K562 (cell line): ENCODE results near the gene COX19. TPM values are rescaled to one million over a fixed set of nuclear protein-coding genes. Genes with fewer than 3 reads are reported as not detected.

Experiments used
- ARID3A ChIP-seq: IDR thresholded peaks from 2 replicates; pipeline ENCODE4 v1.6.1; 2012; ENCODE audit warnings: low read depth, low read length, improper control_type of control experiment, borderline replicate concordance
- CEBPG ChIP-seq, 3 experiments: fragments of 200-800 bp in 1 of 3; sonication (Bioruptor generic) in 1 of 3; sonication (generic) in 1 of 3; formaldehyde crosslinking in 1 of 3; IDR thresholded peaks in 2 of 3; conservative IDR thresholded peaks in 1 of 3; 2 replicates each; pipeline versions ENCODE4 v1.6.1 to v1.8.0; 2016 to 2022; ENCODE audit warnings: missing compliant biosample characterization in 2 of 3, missing genetic modification characterization in 2 of 3, mild to moderate bottlenecking in 1 of 3, missing genetic modification reagents in 1 of 3
- ELF4 ChIP-seq: fragments of 450-650 bp; formaldehyde crosslinking; IDR thresholded peaks from 2 replicates; pipeline ENCODE4 v1.4.0; 2022; ENCODE audit warnings: missing genetic modification characterization
- GTF2E2 ChIP-seq: fragments of 200-800 bp; sonication (Bioruptor generic); IDR thresholded peaks from 2 replicates; pipeline ENCODE4 v1.6.1; 2016; ENCODE audit warnings: missing genetic modification characterization, missing compliant biosample characterization
- HCFC1 ChIP-seq: IDR thresholded peaks from 2 replicates; pipeline ENCODE4 v1.6.1; 2012; ENCODE audit warnings: low read depth, low read length, improper control_type of control experiment
- HDAC6 ChIP-seq: IDR thresholded peaks from 2 replicates; pipeline ENCODE4 v1.6.1; 2012; ENCODE audit warnings: low read depth, mild to moderate bottlenecking, control low read depth, inconsistent platforms, low read length, moderate library complexity
- MEF2D ChIP-seq: conservative IDR thresholded peaks from 2 replicates; pipeline ENCODE4 v1.6.1; 2016; ENCODE audit warnings: low read depth, missing genetic modification characterization, missing compliant biosample characterization
- NEUROD1 ChIP-seq: fragments of 150-350 bp; IDR thresholded peaks from 2 replicates; pipeline ENCODE4 v1.6.1; 2014; ENCODE audit warnings: borderline replicate concordance, low read length, low read depth; ENCODE audit not compliant: partially characterized antibody
- NFYB ChIP-seq: IDR thresholded peaks from 2 replicates; pipeline ENCODE4 v1.6.1; 2011; ENCODE audit warnings: mild to moderate bottlenecking, moderate library complexity; ENCODE audit not compliant: insufficient read length; ENCODE audit errors: extremely low read depth
- NR4A1 ChIP-seq, 2 experiments: fragments of 250-450 bp in 1 of 2; fragments of 450-650 bp in 1 of 2; sonication (Bioruptor Pico) in 1 of 2; IDR thresholded peaks; 2 replicates each; pipeline versions ENCODE4 v1.4.0 to v1.6.1; 2016 to 2020; ENCODE audit warnings: mild to moderate bottlenecking in 2 of 2, missing compliant biosample characterization in 1 of 2, missing genetic modification characterization in 1 of 2, moderate library complexity in 1 of 2
- RBM15 ChIP-seq: fragments of 200-400 bp; formaldehyde crosslinking; IDR thresholded peaks from 2 replicates; pipeline ENCODE4 v1.6.1; 2018; ENCODE audit warnings: mild to moderate bottlenecking, low read length, moderate library complexity; ENCODE audit not compliant: insufficient read depth
- SAFB ChIP-seq: fragments of 200-400 bp; formaldehyde crosslinking; IDR thresholded peaks from 2 replicates; pipeline ENCODE4 v1.6.1; 2017; ENCODE audit warnings: low read depth, low read length, borderline replicate concordance
- TRIM25 ChIP-seq: fragments of 450-650 bp; IDR thresholded peaks from 2 replicates; pipeline ENCODE4 v1.7.0; 2016; ENCODE audit warnings: borderline replicate concordance
- ZBTB2 ChIP-seq: fragments of 450-650 bp; IDR thresholded peaks from 2 replicates; pipeline ENCODE4 v1.6.1; 2016; ENCODE audit warnings: antibody characterized with exemption
- ZC3H11A ChIP-seq: IDR thresholded peaks from 2 replicates; pipeline ENCODE4 v1.6.1; 2012; ENCODE audit warnings: low read depth, low read length, improper control_type of control experiment
- ZNF408 ChIP-seq: fragments of 250-450 bp; sonication (Bioruptor Pico); IDR thresholded peaks from 2 replicates; pipeline ENCODE4 v1.4.0; 2020; ENCODE audit warnings: low read depth, mild to moderate bottlenecking, moderate library complexity
- ZNF76 ChIP-seq: fragments of 250-450 bp; sonication (Bioruptor Pico); IDR thresholded peaks from 2 replicates; pipeline ENCODE4 v1.4.0; 2020; ENCODE audit warnings: mild to moderate bottlenecking, moderate library complexity, borderline replicate concordance
- ZZZ3 ChIP-seq: fragments of 450-650 bp; IDR thresholded peaks from 2 replicates; pipeline ENCODE4 v1.6.1; 2016; ENCODE audit warnings: antibody characterized with exemption, mild to moderate bottlenecking, moderate library complexity
- polyA plus RNA-seq, 8 experiments: library from polyadenylated mRNA; depleted of rRNA in 4 of 8; stranded (reverse) in 5 of 8; unstranded in 3 of 8; fragments of >200 nt; fragmentation: Nextera tagmentation in 2 of 8; fragmentation: Illumina TruSeq in 1 of 8; extraction: Ambion mirVana in 2 of 8; extraction: Trizol in 1 of 8; gene quantifications; 2 replicates each; pipeline versions ENCODE4 v1.2.1 to v1.2.3, GENCODE V29; 2011 to 2014; ENCODE audit warnings: inconsistent platforms in 1 of 8, missing spikeins in 1 of 8
- total RNA-seq, 7 experiments: library from RNA; depleted of rRNA in 6 of 7; stranded (reverse); fragments of >200 nt in 6 of 7; fragmentation: Illumina TruSeq in 2 of 7; extraction: Trizol in 2 of 7; gene quantifications; 2 replicates each; pipeline versions ENCODE4 v1.2.1 to v1.2.3, GENCODE V29; 2011 to 2021; ENCODE audit warnings: low replicate concordance in 1 of 7
- TF ChIP-seq, protein P1 (sequence below): fragments of 450-650 bp; IDR thresholded peaks from 2 replicates; pipeline ENCODE4 v1.6.1; 2017; ENCODE audit warnings: mild to moderate bottlenecking, moderate library complexity

Gene COX19
- total and polyA plus RNA-seq, 9 of the 15 experiments (the other 6 are each of a cell fraction or from before 2014, with no cell fraction given), result 5.2 to 10.5 (median 7.9) TPM

DNA sequence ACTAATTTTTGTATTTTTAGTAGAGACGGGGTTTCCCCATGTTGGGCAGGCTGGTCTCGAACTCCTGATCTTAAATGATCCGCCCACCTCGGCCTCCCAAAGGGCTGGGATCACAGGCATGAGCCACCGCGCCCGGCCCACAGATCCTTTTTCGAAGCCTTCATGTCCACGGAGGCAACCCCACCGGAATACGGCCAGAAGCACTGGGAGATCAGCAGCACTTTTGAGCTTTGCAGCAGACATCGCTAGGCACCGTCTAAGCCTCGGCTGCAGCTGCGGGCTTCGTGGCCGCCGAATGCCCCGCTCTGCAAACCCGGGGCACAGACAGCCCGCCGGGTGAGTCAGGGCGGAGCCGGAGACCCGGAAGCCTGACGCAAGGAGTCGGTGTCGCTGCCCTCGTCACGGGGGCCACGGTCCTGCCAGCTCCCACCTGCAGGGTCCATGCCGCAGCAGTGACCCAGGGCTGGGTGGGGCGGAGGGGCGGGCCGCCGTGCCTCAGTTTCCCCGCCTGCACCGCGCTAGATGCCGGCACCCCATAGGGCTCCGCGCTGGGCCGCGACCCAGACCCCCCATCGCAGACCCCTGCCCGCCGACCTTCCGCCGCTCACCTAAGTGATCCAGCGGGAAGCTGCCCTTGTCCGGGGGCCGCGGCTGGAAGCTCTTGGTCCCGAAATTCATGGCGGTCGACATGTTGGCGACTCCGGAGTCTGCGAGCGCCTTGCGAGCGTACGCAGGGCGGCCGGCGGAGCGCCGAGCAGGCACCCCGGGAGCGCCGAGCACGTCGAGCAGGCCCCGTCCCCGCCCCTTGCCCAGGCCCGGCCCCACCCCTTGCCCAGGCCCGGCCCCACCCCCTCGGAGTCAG, at the start of gene COX19 (continued):
- TF ChIP-seq, protein P1, sequence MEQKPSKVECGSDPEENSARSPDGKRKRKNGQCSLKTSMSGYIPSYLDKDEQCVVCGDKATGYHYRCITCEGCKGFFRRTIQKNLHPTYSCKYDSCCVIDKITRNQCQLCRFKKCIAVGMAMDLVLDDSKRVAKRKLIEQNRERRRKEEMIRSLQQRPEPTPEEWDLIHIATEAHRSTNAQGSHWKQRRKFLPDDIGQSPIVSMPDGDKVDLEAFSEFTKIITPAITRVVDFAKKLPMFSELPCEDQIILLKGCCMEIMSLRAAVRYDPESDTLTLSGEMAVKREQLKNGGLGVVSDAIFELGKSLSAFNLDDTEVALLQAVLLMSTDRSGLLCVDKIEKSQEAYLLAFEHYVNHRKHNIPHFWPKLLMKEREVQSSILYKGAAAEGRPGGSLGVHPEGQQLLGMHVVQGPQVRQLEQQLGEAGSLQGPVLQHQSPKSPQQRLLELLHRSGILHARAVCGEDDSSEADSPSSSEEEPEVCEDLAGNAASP, result no peak
- TF ChIP-seq TRIM25 (no peak), NFYB (no peak), MEF2D (tag) (no peak), HDAC6 (no peak), RBM15 (no peak), ZBTB2 (peak; percentile 94), CEBPG (CRISPR knock-in tag; IDR thresholded peaks at IDR 0.05) (peak; percentile 83), CEBPG (tag; conservative IDR thresholded peaks at IDR 0.05 in 1 of 2, IDR thresholded peaks at IDR 0.05 in 1 of 2) (peak in 1 of 2 experiments; percentile 47; a peak in 1 of 4 replicates), ZNF76 (CRISPR knock-in tag) (0 out of 2 replicates have a peak, but pooled peaks have one; percentile 32), ZC3H11A (no peak), ARID3A (no peak), ZNF408 (CRISPR knock-in tag) (no peak), NR4A1 (CRISPR knock-in tag; IDR thresholded peaks at IDR 0.05) (no peak), NR4A1 (tag; IDR thresholded peaks at IDR 0.05) (no peak), ZZZ3 (no peak), SAFB (0 out of 2 replicates have a peak, but pooled peaks have one; percentile 35), GTF2E2 (tag) (0 out of 2 replicates have a peak, but pooled peaks have one; percentile 35), ELF4 (CRISPR knock-in tag) (0 out of 2 replicates have a peak, but pooled peaks have one; percentile 33), HCFC1 (peak; percentile 84), NEUROD1 (peak; percentile 33)
